NCI-H2107 treated with DMSO at 0.1 percent for 48 hours (cell line): ENCODE data around the gene CRMP1.

ENCODE experiments used
- DNase-seq: peaks from one replicate; lab custom pipeline; 2025; ENCODE audit not compliant: unreplicated experiment; lab: John Stamatoyannopoulos, UW

The CRMP1 gene

GRCh38 chr4:5921101-5921980 lies 28.5 kb upstream of the CRMP1 start:
- no peak for DNase-seq

GRCh38 chr4:5919571-5919970 lies 26.7 kb upstream of the CRMP1 start:
- no peak for DNase-seq

GRCh38 chr4:5919044-5919443 lies 26.2 kb upstream of the CRMP1 start:
- DNase-seq = no peak

- DNase-seq = no peak
Measured at GRCh38 chr4:5918331-5918985, 25.6 kb upstream of the CRMP1 start.

GRCh38 chr4:5917672-5918071 lies 24.8 kb upstream of the CRMP1 start:
- DNase-seq = no peak

GRCh38 chr4:5916229-5916628 lies 23.3 kb upstream of the CRMP1 start:
- no peak for DNase-seq

GRCh38 chr4:5913454-5913853 lies 20.6 kb upstream of the CRMP1 start:
- DNase-seq = no peak

GRCh38 chr4:5912614-5913019 lies 19.7 kb upstream of the CRMP1 start:
- DNase-seq = no peak

GRCh38 chr4:5908876-5909427 lies 16.1 kb upstream of the CRMP1 start:
- DNase-seq = no peak

GRCh38 chr4:5906191-5906590 lies 13.3 kb upstream of the CRMP1 start:
- DNase-seq = no peak

- peak; percentile 11 for DNase-seq
Measured at GRCh38 chr4:5905714-5906113, 12.8 kb upstream of the CRMP1 start.

GRCh38 chr4:5900844-5901243 lies 8.0 kb upstream of the CRMP1 start:
- no peak for DNase-seq

- no peak for DNase-seq
Measured at GRCh38 chr4:5899881-5900280, 7.0 kb upstream of the CRMP1 start.

GRCh38 chr4:5899396-5899795 lies 6.5 kb upstream of the CRMP1 start:
- DNase-seq = no peak

- DNase-seq = no peak
Measured at GRCh38 chr4:5897674-5898073, 4.8 kb upstream of the CRMP1 start.

GRCh38 chr4:5895287-5895686 lies 2.4 kb upstream of the CRMP1 start:
- DNase-seq = no peak

- DNase-seq = no peak
Measured at GRCh38 chr4:5894266-5894665, 1.4 kb upstream of the CRMP1 start.

- no peak for DNase-seq
Measured at GRCh38 chr4:5893591-5893990, 705 bp upstream of the CRMP1 start.

- no peak for DNase-seq
Measured at GRCh38 chr4:5892323-5893003, 423 bp downstream of the CRMP1 start.

- DNase-seq = no peak
Measured at GRCh38 chr4:5891563-5892322, 1.1 kb downstream of the CRMP1 start.
